ENCODE data around the gene DPP6.
A peak's percentile ranks its signal among the peaks of the same experiment; 100 is the strongest.

Gene DPP6

DNA sequence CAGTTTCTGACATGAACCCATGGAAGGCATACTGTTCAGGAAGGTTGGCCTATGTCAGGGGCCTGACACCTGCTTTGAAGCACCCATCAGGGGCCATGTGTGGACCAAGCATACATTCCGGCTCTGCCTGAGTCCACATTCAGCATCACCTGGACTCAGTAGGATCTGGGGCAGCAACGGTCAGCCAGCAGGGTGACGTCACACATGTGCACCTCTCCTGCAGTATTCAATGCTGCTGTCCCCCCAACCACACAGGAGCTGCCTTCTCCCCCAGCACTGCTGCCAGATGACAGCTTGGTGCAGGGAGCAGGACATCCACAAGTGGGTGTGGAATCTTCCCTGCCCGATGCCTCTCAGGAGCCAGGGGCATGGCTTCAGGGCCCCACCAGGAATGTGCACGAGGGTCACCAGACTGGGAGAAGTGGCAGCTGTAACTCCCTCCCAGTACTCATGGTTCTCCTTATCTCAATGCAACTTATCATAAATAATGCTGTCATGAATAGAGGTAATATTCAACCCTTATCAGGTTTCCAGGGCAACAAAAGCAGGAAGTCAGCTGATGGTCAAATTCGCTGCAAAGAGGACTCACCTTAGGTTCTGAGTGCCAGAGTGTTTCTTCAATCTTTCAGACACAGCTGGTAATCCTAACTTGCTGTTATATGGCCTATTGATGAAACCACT, 657.8 kb downstream of the DPP6 start:
- no peak for DNase-seq (ENCODE audit: low read depth)

GRCh38 chr7:154720016-154720415, 667.8 kb downstream of the DPP6 start:
- no peak for DNase-seq (ENCODE audit: low read depth)

DNA sequence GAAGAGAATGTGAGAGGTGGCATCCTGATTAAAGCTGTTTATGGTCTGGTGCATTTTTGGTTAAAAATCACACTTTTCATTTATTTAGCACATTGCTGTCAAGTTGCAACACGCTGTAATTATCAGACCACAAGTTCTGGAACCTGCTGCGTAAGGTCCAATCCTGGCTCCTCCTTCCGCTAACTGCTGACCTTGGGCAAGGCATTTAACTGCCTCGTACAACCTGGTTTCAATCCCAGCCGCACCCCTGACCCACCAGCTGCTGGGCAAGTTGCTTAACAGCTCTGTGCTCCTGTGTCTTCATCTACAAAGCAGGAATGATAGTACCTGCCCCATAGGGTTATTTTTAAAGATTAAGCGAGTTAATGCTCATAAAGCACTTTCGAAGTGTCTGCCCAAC, 668.9 kb downstream of the DPP6 start:
- no peak for DNase-seq (ENCODE audit: low read depth)

DNA sequence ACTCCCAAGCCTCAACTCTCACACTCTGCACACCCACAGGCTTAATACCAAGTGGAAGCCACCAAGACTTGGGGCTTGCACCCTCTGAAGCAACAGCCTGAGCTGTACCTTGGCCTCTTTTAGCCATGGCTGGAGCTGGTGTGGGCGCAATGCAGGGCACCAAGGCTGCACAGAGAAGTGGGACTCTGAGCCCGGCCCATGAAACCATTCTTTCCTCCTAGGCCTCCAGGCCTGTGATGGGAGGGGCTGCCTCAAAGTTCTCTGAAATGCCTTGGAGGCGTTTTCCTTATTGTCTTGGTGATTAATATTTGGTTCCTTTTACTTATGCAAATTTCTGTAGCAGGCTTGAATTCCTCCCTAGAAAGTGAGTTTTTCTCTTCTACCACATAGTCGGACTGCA, 674.2 kb downstream of the DPP6 start:
- DNase-seq (ENCODE audit: low read depth), result no peak

- DNase-seq (ENCODE audit: low read depth), result no peak
These were observed 676.9 kb downstream of the DPP6 start for GRCh38 chr7:154729056-154729455.

DNA sequence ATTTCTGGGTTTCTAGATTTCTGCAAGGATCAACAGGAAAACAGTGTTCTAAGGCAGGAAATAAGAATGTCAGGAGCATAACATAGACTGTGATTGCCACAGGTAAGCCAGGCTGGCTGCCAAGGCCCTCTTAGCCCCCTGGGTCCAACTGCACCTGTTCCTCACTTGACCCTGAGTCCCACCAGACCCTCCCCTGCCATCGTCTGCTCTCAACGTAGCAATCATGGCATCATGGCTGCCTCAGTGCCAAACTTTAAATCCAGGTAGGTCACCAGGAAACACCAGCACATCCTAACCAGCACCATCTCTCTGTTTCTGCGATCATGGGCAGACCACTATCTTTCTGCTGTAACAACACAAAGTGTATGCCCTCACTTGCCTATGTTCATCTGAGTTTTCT, 683.6 kb downstream of the DPP6 start:
- DNase-seq (ENCODE audit: low read depth), result no peak

GRCh38 chr7:154736389-154736788, 684.2 kb downstream of the DPP6 start:
- no peak for DNase-seq (ENCODE audit: low read depth)

GRCh38 chr7:154738216-154738615, 686.0 kb downstream of the DPP6 start:
- no peak for DNase-seq (ENCODE audit: low read depth)

DNA sequence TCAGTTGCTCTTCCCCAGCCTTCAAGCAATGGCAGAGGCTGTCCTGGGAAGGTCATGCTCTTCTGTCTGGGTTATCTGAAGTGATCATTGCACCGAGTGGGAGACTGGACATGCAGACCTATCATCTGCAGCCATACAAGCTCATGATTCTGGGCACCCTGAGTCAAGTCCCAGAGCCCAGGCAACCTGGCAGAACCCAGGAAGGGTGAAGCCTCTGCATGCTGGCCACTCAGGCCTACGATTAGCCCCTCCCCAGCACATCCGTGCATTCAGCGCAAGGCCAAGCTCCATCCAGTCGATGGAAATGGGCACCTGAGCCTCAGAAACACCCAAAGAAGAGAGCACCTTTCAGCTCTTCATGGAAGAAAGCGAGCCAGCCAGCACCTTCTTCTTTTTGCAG, 688.9 kb downstream of the DPP6 start:
- no peak for DNase-seq (ENCODE audit: low read depth)

GRCh38 chr7:154743206-154743605, 691.0 kb downstream of the DPP6 start:
- DNase-seq (ENCODE audit: low read depth), result no peak

DNA sequence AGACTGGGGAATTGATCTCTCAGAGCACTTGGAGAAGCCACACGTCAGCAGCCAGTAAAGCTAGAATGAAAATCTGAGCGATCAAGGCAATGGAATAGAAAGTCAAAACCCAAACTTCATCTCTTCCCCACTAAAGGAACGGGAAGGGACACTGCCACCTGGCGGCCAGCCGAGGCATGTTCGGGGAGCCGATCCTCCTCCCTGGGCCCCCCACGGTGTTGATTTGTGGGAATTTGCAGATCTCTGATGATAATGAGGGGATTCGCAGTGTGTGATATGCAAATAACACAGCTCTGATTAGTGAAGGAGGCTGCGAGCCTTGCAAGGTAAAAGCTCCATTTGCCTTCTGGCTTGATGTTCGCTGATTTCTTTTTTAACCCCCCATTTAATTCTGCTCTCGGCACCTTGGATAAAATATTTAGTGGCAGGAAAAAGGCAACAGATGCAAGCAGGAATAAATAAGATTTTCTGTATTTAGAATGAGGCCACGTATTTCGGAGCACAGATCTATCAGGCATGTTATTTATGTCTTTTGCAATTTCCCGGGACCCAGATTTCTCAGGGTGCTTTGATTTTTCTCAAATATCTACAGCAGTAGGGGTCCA, 692.2 kb downstream of the DPP6 start:
- DNase-seq (ENCODE audit: low read depth), result peak; percentile 14

GRCh38 chr7:154744861-154745258, 692.7 kb downstream of the DPP6 start:
- no peak for DNase-seq (ENCODE audit: low read depth)

GRCh38 chr7:154746571-154747360, 694.6 kb downstream of the DPP6 start:
- DNase-seq (ENCODE audit: low read depth), result no peak

- DNase-seq (ENCODE audit: low read depth), result no peak
These were observed 696.0 kb downstream of the DPP6 start for GRCh38 chr7:154748089-154748786.

GRCh38 chr7:154750353-154750801, 698.2 kb downstream of the DPP6 start:
- DNase-seq (ENCODE audit: low read depth), result no peak

GRCh38 chr7:154753226-154753625, 701.0 kb downstream of the DPP6 start:
- no peak for DNase-seq (ENCODE audit: low read depth)

DNA sequence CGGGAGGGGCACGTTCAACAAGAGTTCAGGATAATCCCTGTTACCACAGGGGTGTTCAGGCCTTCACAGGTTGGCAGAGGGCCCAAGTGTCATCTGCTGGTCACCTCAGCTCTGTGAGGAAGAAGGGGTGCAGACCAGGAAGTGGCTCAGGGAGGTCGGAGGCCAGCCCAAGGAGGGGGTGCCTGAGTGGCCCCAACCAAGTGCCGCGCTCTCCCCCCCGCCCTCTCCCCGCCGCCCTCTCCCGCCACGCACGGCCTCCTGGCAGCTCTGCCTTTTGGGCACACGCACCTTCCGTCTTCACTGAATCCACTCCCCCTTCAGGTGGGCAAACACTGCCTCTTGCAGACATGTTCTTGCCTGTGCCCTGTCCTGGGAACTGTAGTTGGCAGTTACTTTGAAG, 705.6 kb downstream of the DPP6 start:
- DNase-seq (ENCODE audit: low read depth), result no peak

DNA sequence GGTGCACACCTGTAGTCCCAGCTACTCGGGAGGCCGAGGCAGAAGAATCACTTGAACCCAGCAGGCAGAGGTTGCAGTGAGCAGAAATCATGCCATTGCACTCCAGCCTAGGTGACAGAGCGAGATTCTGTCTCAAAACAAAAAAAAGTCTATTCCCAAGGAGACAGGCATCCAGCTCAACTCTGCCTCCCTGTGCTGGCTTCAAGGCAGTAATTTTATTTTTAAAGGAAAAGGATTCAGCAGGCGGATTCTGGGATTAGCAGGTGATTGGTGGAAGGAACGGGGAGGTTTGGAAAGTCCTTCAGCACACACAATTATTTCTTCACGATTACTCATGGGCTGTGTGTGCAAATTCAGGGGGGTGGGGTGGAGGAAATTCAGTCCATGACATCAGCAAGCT, 707.8 kb downstream of the DPP6 start:
- no peak for DNase-seq (ENCODE audit: low read depth)

DNA sequence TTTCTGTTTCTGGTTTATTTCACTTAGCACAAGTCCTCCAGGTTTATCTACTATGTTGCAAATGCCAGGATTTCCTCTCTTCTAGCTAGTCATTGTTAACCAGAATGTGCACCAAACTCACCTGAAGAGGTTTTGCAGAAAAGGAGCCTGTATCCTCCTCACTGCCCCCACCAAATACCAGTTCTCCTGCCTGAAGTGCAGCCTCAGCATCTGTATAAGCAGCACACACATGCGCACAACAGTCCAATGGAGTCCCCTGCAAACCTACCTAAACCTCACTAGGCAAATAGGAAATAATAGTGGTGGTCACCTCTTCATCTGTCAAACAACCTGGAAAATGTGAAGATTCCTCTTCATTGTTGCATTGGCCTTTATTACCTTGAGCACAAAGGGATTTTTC, 712.9 kb downstream of the DPP6 start:
- DNase-seq (ENCODE audit: low read depth), result no peak

- no peak for DNase-seq (ENCODE audit: low read depth)
These were observed 714.9 kb downstream of the DPP6 start for GRCh38 chr7:154767142-154767541.

DNA sequence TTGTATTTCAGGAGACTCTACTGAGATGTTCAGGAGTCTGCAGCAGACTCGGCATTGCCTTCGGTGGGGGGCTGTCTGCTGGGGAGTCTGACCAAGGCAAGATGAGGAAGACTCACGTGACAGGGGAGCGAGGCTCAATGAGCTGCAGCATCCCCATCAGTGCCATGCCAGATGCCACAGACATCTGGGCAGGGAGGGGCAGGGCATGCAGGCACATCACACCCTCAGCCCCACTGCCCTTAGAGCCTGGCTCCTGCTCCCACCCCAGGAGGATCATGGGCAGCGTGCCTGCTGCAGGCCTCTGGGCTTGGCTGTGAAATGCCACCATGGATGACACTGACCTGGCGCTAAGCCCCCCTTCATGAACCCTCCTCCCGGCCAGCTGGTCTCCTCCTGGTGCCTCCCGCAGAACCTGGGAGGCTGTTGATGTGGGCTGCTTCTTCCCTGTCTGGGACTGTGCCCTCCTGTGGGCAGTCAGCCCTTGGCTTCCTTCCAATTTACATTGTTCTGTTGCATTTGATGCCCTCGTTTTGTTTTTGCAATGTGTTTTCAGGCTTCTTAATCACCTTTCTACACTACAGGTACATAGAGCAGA, 715.7 kb downstream of the DPP6 start:
- no peak for DNase-seq (ENCODE audit: low read depth)

- DNase-seq (ENCODE audit: low read depth), result no peak
These were observed 716.8 kb downstream of the DPP6 start for GRCh38 chr7:154769001-154769400.
